Vagina (tissue), 2 donors: ENCODE results near the gene ITPKA.

Experiments used
- POLR2A ChIP-seq, 2 donors: fragments of 450-650 bp; IDR thresholded peaks; one replicate each; pipeline ENCODE4 v1.6.1; 2017; ENCODE audit warnings: antibody characterized with exemption in 2 of 2, mild to moderate bottlenecking in 2 of 2, moderate library complexity in 2 of 2
- POLR2AphosphoS5 ChIP-seq, 2 donors: sonication (generic); formaldehyde crosslinking; IDR thresholded peaks; one replicate each; pipeline ENCODE4 v1.9.0; 2017; ENCODE audit warnings: antibody characterized with exemption in 2 of 2, mild to moderate bottlenecking in 2 of 2, low read depth in 1 of 2; ENCODE audit not compliant: insufficient read depth in 1 of 2
- TF ChIP-seq, protein P1 (sequence below), 3 experiments: fragments of 450-650 bp in 2 of 3; fragments of 200-600 bp in 1 of 3; sonication (generic) in 1 of 3; IDR thresholded peaks; one replicate each; pipeline ENCODE4 v1.5.1; 2017 to 2019; ENCODE audit warnings: antibody characterized with exemption in 3 of 3, mild to moderate bottlenecking in 2 of 3, moderate library complexity in 2 of 3

DNA sequence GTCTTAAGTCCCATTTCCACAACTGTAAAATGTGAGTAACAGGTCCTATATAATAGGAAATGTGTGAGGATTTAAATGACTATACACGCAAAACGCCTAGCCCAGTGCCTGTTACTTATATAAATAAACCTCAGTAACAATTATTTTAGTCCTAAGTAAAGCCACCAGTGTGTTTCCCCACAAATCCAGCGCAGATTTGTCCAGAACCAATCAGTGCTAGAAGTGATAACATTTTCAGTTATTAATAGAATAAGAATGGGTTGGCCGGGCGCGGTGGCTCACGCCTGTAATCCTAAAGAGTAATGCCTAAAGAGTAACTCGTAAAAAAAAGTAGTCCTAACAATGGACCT lies 49.8 kb downstream of the ITPKA start:
- TF ChIP-seq, protein P1, sequence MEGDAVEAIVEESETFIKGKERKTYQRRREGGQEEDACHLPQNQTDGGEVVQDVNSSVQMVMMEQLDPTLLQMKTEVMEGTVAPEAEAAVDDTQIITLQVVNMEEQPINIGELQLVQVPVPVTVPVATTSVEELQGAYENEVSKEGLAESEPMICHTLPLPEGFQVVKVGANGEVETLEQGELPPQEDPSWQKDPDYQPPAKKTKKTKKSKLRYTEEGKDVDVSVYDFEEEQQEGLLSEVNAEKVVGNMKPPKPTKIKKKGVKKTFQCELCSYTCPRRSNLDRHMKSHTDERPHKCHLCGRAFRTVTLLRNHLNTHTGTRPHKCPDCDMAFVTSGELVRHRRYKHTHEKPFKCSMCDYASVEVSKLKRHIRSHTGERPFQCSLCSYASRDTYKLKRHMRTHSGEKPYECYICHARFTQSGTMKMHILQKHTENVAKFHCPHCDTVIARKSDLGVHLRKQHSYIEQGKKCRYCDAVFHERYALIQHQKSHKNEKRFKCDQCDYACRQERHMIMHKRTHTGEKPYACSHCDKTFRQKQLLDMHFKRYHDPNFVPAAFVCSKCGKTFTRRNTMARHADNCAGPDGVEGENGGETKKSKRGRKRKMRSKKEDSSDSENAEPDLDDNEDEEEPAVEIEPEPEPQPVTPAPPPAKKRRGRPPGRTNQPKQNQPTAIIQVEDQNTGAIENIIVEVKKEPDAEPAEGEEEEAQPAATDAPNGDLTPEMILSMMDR (IDR thresholded peaks at IDR 0.05): no peak
- no peak for TF ChIP-seq POLR2AphosphoS5 (IDR thresholded peaks at IDR 0.05; ENCODE audit: insufficient read depth in 1 of 2, low read depth in 1 of 2)
- no peak for TF ChIP-seq POLR2A (IDR thresholded peaks at IDR 0.05)
